GM12874 (cell line): ENCODE data around the gene DSG4.

Experiments used
- TF ChIP-seq, protein P1 (sequence below): IDR thresholded peaks from 2 replicates; pipeline ENCODE4 v1.5.1; 2011; ENCODE audit warnings: low read depth, mild to moderate bottlenecking, control low read depth, low read length, moderate library complexity; ENCODE audit not compliant: insufficient read depth

The DSG4 gene

GRCh38 chr18:31376477-31376876, at the start of gene DSG4:
Gene DSG4, plus strand, starts transcription at chr18:31376777. Its CDS starts 135 bp downstream, at chr18:31376912.
- TF ChIP-seq, protein P1, sequence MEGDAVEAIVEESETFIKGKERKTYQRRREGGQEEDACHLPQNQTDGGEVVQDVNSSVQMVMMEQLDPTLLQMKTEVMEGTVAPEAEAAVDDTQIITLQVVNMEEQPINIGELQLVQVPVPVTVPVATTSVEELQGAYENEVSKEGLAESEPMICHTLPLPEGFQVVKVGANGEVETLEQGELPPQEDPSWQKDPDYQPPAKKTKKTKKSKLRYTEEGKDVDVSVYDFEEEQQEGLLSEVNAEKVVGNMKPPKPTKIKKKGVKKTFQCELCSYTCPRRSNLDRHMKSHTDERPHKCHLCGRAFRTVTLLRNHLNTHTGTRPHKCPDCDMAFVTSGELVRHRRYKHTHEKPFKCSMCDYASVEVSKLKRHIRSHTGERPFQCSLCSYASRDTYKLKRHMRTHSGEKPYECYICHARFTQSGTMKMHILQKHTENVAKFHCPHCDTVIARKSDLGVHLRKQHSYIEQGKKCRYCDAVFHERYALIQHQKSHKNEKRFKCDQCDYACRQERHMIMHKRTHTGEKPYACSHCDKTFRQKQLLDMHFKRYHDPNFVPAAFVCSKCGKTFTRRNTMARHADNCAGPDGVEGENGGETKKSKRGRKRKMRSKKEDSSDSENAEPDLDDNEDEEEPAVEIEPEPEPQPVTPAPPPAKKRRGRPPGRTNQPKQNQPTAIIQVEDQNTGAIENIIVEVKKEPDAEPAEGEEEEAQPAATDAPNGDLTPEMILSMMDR, result no peak

DNA sequence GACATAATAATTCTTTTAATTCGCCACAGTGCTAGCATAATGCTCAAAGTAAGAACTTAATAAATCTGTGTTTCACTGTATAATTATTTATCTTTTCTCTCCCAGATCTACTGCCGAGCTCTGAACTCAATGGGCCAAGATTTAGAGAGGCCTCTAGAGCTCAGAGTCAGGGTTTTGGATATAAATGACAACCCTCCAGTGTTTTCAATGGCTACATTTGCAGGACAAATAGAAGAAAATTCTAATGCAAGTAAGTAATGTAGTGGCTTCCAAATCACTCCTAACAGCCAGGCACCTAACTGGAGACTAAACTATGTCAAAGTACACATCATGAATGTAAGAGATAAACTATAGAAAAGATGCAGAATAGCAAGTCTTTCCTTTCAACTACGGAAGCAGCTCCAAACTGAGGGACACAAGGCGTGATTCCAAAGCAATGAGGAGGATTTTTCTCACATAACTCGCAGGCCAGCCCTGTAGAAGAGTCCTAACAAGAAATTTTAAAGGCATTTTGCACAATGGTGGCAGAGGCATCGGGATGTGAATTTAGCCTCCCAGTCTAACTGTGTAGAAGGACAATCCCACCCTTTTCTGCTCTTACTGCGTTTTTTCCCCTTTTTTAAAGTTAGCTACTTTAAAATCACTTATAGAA, 46.7 kb upstream of the DSG4 start:
- TF ChIP-seq, protein P1, result no peak

DNA sequence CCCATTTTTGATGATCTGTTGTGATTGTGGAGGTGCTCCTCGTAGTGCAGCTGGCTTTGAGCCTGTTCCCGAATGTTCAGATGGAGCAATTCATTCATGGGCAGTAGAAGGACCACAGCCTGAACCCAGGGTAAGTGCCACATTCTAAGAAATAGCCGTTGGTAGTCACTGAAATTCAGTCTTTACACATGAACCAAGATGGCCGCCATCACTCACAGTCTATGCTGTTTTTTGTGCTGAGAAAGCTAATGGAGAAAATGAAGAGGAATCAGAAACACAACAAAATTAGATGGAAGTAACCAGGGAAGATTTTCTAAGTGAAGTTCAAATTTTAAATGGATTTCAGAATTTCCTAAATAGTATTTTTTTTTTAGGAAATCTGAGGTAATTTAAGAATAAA, 33.1 kb upstream of the DSG4 start:
- TF ChIP-seq, protein P1, result no peak

GRCh38 chr18:31354990-31355389, 21.6 kb upstream of the DSG4 start:
- TF ChIP-seq, protein P1, result no peak

DNA sequence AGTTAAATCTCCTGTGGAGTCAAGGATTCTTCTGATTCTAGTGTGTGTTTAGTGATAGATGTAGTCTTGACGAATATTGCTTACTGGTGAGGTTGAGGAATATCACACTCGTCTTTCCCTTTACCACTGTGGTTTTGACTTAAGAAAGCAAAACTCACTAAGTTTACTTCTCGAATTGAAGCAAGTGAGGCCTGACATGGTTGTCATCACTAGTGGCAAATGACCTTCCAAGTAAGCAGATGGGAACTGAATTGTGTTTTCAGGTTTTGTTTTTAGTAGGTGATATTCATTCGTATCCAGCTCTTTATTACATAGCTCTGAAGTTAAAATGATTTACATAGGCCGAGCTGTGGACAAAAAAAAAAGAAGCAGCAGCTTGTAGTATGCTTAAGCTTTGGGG, 20.6 kb upstream of the DSG4 start:
- TF ChIP-seq, protein P1, result no peak

- TF ChIP-seq, protein P1, result no peak
Observed at GRCh38 chr18:31364190-31364589, 12.4 kb upstream of the DSG4 start.

DNA sequence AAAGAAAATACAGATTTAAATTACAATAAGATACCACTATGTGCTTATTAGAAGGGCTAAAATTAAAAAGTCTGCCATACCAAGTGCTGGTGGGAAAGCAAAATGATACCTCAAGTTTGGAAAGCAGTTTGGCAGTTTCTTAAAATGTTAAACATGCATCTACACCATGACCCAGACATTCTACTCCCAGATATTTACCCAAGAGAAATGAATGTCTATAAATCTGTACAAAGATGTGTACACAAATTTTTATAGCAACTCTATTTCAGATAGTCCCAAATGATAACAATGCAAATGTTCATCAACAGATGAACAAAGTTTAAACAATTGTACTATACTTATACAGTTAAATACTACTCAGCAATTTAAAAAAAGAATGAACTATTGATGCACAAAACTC, 7.1 kb upstream of the DSG4 start:
- TF ChIP-seq, protein P1, result no peak
